GM12875 (cell line): ENCODE measurements around the gene CROCC2.

Source experiments
- H3K4me3 ChIP-seq: one replicate; pipeline ENCODE4 v1.5.1; 2011; ENCODE audit warnings: low read depth, low read length, control low read depth
- TF ChIP-seq, protein P1 (sequence below): IDR thresholded peaks from 2 replicates; pipeline ENCODE4 v1.5.1; 2011; ENCODE audit warnings: low read depth, mild to moderate bottlenecking, control low read depth, inconsistent platforms, low read length, moderate library complexity, borderline replicate concordance; ENCODE audit not compliant: insufficient read depth

CROCC2 gene

DNA sequence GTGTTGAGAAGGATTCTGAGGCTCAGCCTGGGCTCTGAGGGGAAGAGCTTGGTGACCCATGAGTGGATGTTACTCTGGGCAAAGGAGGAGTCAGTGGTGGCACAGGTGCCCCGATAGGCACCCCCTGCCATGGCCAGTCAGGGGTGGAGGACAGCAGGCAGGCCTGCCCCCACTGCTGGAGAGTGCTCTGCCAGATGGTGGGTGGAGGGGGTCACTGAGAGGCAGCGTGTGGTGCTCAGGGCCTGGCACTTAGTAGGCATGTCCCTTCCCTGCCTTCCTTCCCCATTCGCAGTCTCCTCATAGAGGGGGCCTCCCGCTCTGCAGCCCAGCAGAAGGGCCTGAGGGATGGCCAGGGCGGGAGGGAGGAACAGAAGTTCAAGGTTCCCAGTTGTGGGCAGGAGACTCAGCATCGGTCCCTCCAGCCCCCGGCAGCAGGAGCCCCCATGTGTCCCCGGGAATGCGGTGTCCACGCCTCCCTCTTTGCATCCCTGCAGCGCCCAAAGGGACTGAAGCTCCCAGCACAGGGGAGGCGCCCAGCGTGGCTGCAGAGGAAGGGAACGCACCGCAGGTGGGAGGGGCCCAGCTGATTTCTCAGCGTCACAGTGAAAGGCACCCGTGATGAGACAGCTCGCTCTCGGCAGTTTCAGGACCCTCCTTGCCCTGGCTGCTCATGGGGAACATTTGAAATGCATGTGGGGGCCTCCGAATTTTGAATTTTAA is 86.6 kb downstream of the CROCC2 start:
- TF ChIP-seq, protein P1, sequence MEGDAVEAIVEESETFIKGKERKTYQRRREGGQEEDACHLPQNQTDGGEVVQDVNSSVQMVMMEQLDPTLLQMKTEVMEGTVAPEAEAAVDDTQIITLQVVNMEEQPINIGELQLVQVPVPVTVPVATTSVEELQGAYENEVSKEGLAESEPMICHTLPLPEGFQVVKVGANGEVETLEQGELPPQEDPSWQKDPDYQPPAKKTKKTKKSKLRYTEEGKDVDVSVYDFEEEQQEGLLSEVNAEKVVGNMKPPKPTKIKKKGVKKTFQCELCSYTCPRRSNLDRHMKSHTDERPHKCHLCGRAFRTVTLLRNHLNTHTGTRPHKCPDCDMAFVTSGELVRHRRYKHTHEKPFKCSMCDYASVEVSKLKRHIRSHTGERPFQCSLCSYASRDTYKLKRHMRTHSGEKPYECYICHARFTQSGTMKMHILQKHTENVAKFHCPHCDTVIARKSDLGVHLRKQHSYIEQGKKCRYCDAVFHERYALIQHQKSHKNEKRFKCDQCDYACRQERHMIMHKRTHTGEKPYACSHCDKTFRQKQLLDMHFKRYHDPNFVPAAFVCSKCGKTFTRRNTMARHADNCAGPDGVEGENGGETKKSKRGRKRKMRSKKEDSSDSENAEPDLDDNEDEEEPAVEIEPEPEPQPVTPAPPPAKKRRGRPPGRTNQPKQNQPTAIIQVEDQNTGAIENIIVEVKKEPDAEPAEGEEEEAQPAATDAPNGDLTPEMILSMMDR, result no peak
- H3K4me3 ChIP-seq, result no peak overlapping the region

DNA sequence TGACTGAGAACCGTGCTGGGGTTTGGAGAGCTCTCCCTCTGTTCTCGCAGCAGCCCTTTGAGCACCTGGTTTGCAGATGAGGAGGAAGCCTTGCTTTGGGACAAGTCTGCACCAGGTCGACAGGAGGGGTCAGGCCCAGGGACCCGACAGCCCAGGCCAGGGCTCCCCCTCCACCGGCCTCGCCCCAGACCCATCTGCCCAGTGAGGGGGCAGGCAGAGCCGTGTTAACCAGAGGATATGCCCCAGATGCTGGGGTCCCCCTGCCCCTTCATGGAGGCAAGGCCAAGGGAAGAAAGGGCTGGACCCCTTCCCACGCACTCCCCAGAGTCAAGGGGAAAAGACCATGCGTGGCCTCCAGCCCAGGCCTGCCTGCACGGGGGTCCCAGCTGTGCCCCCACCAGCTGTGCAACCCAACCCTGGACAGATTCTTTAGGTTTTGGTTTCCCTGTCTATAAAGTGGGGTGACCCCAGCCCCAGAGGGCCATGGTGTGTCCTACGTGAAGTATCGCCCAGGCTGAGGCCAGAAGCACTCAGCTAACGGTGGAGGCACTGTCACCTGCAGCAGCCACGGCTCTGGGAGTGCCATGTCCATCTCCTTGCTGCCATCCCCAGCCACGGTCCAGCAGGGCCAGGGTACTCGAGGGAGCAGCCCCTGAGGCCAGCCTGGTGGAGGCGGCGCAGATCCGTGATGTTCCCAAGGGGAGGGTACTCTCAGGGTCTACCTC is 87.5 kb downstream of the CROCC2 start:
- TF ChIP-seq, protein P1, result no peak

DNA sequence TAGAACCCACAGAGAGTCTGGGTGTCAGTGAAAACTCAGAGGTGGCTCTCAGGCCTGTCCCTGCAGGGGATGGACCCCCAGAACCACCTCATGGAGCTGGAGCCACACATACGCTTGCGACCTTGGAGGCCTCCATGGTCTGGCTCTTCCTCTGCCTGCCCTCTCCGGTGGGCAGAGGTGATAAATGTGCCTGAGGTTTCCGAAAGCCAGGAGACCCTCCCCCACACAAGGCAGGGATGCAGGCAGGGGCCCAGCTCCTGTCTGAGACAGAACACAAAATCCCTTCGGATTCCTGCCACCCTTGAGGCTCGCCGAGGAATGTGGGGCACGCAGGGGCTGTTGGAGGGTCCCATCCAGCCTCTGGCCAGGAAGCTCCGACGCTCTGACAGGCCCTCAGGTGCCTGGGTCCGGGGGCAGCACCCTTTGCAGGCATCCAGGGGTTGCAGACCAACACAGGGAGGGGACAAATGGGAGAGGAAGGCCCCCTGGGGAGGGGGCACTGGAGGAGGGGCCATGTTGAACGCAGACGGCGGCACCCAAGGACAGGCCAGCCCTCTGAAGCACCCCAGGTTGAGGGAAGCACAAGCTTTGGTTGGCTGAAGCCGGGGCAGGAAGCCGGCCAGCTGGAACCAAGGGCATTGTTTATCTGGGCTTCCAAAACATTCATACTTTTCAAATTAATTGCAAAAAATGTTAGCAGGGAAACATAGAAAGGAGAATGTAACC is 88.2 kb downstream of the CROCC2 start:
- H3K4me3 ChIP-seq, result no peak overlapping the region
- TF ChIP-seq, protein P1, result no peak

More for the DNA sequence above, 87.5 kb downstream of the CROCC2 start:
- no peak overlapping the region for H3K4me3 ChIP-seq

DNA sequence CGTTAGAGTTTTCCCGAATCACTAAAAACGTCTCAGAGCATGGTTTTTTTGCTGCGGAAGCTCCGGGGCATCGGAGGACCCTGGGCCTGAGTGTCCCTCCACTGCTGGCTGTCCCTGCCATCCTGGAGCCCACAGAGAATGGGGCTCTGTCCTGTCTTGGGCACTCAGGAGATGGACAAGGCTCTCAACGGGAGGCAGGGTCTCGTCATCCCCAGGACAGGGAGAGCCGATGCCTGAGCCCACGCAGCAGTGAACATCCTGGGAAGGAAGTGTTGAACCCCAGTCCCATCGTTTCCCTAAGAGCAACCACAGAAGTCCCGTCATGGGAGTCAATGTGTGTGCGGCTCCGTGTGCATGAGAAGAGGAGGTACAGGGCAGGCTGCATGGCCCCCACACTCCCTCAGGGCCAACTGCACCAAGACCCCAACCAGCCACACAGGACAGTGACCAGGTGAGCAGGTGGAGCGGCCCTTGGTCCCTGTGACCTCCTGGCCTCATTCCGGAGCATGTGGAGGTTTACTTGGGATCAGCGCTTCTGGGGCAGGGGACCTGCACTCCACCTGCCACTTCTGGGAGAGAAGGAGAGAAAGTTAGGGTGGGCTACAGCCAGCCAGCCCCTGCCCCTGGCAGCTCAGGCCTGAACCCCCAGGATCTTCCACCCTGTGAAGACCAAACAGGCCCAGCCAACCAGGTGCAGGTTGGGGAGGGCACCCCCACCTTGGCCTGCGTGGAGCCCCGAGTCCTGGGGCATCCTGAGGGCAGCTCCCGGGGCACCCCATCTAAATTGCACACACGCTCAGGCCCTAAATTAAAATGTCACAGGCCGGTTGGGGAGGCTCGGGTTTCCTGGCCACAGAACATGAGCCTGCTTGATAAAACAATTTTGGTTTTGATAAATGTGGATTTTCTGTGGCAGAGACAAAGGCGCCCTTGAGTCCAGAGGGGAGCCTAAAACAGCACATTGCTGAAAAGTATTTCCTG is 89.2 kb downstream of the CROCC2 start:
- H3K4me3 ChIP-seq, result no peak overlapping the region
- TF ChIP-seq, protein P1, result no peak

DNA sequence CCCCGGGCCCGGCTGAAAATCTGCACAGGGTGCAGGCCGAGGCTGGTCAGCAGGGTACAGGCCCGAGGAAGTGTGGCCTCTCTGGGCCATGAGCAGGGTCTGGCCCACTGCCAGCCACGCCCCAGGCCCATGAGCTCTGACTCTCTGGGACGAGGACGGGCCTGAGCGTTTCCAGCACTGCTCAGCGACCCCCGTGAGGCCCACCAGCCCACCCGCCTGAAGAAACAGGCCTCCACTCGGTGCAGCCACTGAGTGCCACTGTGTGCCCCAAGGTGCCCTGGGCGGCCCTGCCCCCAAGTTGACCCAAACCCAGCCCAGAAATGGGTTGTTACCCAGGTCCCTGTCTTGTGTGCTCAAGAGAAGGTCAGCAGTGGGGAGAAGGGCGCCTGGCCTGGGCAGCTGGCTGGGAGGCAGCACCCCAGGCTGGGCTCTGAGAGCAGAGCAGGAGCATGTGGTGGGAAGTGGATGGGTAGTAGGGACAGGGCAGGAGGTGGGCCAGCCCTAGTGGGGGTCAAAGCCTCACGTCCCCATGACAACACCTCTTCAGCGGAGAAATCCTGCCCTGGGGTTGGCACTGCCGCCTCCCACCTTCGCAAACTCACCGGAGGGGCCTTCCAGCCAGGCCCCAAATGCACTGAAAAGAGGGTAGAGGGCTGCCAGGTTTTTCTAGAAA is 90.2 kb downstream of the CROCC2 start:
- TF ChIP-seq, protein P1, result no peak
- H3K4me3 ChIP-seq, result no peak overlapping the region

DNA sequence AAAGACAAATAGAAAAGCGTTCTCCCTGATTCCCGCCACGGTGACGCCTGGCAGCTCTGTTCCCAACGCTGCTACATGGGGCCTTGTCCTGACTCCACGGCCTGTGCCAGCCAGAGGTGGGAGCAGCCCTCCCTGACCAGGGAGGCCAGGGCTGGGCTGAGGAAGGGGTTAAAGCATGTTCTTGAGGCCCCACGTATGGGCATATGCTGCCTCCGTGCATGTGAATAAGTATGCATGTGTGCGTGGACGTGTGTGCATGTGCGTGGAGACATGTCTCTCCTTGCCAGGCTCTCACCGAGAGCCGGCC is 90.7 kb downstream of the CROCC2 start:
- no peak overlapping the region for H3K4me3 ChIP-seq
- TF ChIP-seq, protein P1, result no peak
